GM19023 (cell line): ENCODE data around the gene LRRC8C.

Experiments used
- ATAC-seq: cut with Tn5 transposase; IDR thresholded peaks from one replicate; pipeline ENCODE4 v1.9.1; 2021; ENCODE audit warnings: mild to moderate bottlenecking, moderate library complexity; ENCODE audit not compliant: unreplicated experiment

The LRRC8C gene

GRCh38 chr1:89727517-89728312 is 94.8 kb downstream of the LRRC8C start:
- ATAC-seq: no peak

- ATAC-seq: no peak
These were observed 95.5 kb downstream of the LRRC8C start for GRCh38 chr1:89728381-89728780.

GRCh38 chr1:89732206-89732605 is 99.3 kb downstream of the LRRC8C start:
- ATAC-seq: no peak

- no peak for ATAC-seq
These were observed 99.8 kb downstream of the LRRC8C start for GRCh38 chr1:89732643-89733222.

GRCh38 chr1:89733748-89734147 is 100.8 kb downstream of the LRRC8C start:
- ATAC-seq: no peak

GRCh38 chr1:89734442-89734841 is 101.5 kb downstream of the LRRC8C start:
- no peak for ATAC-seq

- ATAC-seq: no peak
These were observed 102.6 kb downstream of the LRRC8C start for GRCh38 chr1:89735479-89735878.

GRCh38 chr1:89736937-89737733 is 104.2 kb downstream of the LRRC8C start:
- ATAC-seq: no peak

GRCh38 chr1:89737985-89738510 is 105.1 kb downstream of the LRRC8C start:
- ATAC-seq: no peak

- ATAC-seq: no peak
These were observed 106.3 kb downstream of the LRRC8C start for GRCh38 chr1:89739013-89739843.

GRCh38 chr1:89739844-89740216 is 106.9 kb downstream of the LRRC8C start:
- no peak for ATAC-seq

GRCh38 chr1:89743788-89744187 is 110.9 kb downstream of the LRRC8C start:
- no peak for ATAC-seq

GRCh38 chr1:89746424-89747149 is 113.7 kb downstream of the LRRC8C start:
- ATAC-seq: no peak

GRCh38 chr1:89753761-89754160 is 120.8 kb downstream of the LRRC8C start:
- ATAC-seq: no peak

GRCh38 chr1:89754518-89754917 is 121.6 kb downstream of the LRRC8C start:
- no peak for ATAC-seq

- ATAC-seq: no peak
These were observed 122.7 kb downstream of the LRRC8C start for GRCh38 chr1:89755591-89755990.

GRCh38 chr1:89757532-89757931 is 124.6 kb downstream of the LRRC8C start:
- peak; percentile 59 for ATAC-seq

- no peak for ATAC-seq
These were observed 125.2 kb downstream of the LRRC8C start for GRCh38 chr1:89758156-89758555.

GRCh38 chr1:89759036-89759435 is 126.1 kb downstream of the LRRC8C start:
- ATAC-seq: no peak

GRCh38 chr1:89760496-89760895 is 127.6 kb downstream of the LRRC8C start:
- no peak for ATAC-seq
